Putamen (tissue), 1 donor: ENCODE results near the gene IL17RA.

Experiments used
- DNase-seq: peaks from one replicate; pipeline ENCODE4 v3.0.0-alpha.2; 2016; ENCODE audit warnings: low spot score

The IL17RA gene

GRCh38 chr22:17157714-17158113 lies 72.9 kb downstream of the IL17RA start:
- DNase-seq, result no peak

- DNase-seq, result no peak
Observed at GRCh38 chr22:17158176-17158567, 73.4 kb downstream of the IL17RA start.

GRCh38 chr22:17158568-17159503 lies 74.0 kb downstream of the IL17RA start, which contains the start of gene HDHD5:
TSS of gene HDHD5 (minus strand) at chr22:17159277. CDS start at chr22:17159251, 26 bp downstream.
- DNase-seq, result peak; percentile 88

GRCh38 chr22:17159504-17159951 lies 74.7 kb downstream of the IL17RA start:
- peak; percentile 64 for DNase-seq

GRCh38 chr22:17161991-17162390 lies 77.2 kb downstream of the IL17RA start:
- no peak for DNase-seq

GRCh38 chr22:17162731-17163130 lies 77.9 kb downstream of the IL17RA start:
- no peak for DNase-seq

GRCh38 chr22:17164392-17165024 lies 79.7 kb downstream of the IL17RA start:
- no peak for DNase-seq
